ENCODE results near the gene NPFF. TPM values are rescaled to one million over a fixed set of nuclear protein-coding genes. Genes with fewer than 3 reads are reported as not detected.

NPFF gene
- total and polyA plus RNA-seq, 8 donors, result 0.99 TPM; not detected in 7

- ATAC-seq (no peak), DNase-seq (no peak), FAIRE-seq (no peak)
- Histone ChIP-seq H3K4me1 (no peaks in the 10 kb centered on the region), H3K27me3 (no peaks in the 10 kb centered on the region), H3K4me3 (no peak overlapping the region), H3K9me3 (no peaks in the 10 kb centered on the region), H3K36me3 (peaks cover 8 to 44% (median 15%) of the 10 kb centered on the region in 3 donors), H3K27ac (no peak overlapping the region)
- no peak for TF ChIP-seq CTCF (IDR thresholded peaks at IDR 0.05)
- intact Hi-C loops (cut with DNase I), result no loop called here
- 79 to 82% methylated on average over 6 of the region's 6 CpGs for WGBS, 2 donors
These were observed 7.5 kb upstream of the NPFF start for GRCh38 chr12:53514628-53515290.

DNA sequence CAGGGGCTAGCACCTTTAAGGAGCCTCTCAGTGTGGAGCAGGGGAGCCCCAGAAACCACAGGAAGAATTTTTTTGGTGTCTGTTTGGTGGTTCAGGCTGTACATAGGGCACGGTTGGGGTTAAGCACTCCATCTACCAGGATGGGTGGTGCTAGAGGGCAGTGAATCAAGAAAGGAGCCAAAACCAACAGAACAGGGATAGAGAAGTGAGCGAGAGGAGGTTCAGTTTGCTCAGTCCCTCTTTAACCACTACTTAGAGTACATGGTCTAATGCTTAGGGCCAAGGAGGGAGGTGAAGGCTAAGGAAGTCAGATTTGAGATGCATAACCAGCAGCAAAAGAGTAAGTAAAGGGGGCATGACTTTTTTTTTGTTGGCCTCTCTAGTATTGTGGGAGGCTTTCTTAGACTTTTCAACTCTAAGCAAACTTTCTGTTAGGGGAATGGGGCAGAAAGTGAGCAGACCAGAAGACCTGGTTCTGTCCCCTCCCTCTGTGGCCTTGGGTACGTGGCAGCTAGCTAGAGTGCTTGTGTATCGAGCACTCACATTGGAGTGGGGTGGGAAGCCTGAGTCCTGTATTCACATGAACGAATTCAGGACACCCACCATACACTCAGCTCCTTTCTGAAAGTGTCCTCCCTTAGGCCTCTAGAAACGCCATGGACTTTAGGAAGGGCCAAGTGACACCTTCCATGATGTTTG is 6.6 kb upstream of the NPFF start:
- intact Hi-C loops (cut with DNase I), result no loop called here
- H3K36me3 ChIP-seq, result peaks cover 8 to 40% (median 15%) of the 10 kb centered on the region in 3 donors
- no peak for DNase-seq
- TF ChIP-seq CTCF (IDR thresholded peaks at IDR 0.05), result no peak
- WGBS, 2 donors, result 72 to 76% methylated on average over 6 of the region's 6 CpGs
- H3K9me3 ChIP-seq, result no peaks in the 10 kb centered on the region
- FAIRE-seq, result no peak
- H3K4me1 ChIP-seq, result no peaks in the 10 kb centered on the region
- no peak overlapping the region for H3K27ac ChIP-seq
- H3K27me3 ChIP-seq, result no peaks in the 10 kb centered on the region
- ATAC-seq, result no peak
- no peak overlapping the region for H3K4me3 ChIP-seq

GRCh38 chr12:53510181-53510812 is 3.0 kb upstream of the NPFF start:
- FAIRE-seq (no peak), DNase-seq (no peak), ATAC-seq (no peak)
- WGBS, 2 donors, result 82 to 83% methylated on average over 9 of the region's 9 CpGs
- Histone ChIP-seq H3K9me3 (no peaks in the 10 kb centered on the region), H3K27me3 (no peaks in the 10 kb centered on the region), H3K4me1 (no peaks in the 10 kb centered on the region), H3K4me3 (no peak overlapping the region), H3K36me3 (peaks cover 2 to 27% (median 5%) of the 10 kb centered on the region in 3 donors), H3K27ac (no peak overlapping the region)
- intact Hi-C loops (cut with DNase I), result no loop called here
- TF ChIP-seq CTCF (IDR thresholded peaks at IDR 0.05), result no peak

GRCh38 chr12:53508534-53509170 is 1.4 kb upstream of the NPFF start:
- H3K4me1 ChIP-seq, result no peaks in the 10 kb centered on the region
- WGBS, 2 donors, result 28% methylated on average over 7 of the region's 7 CpGs
- no peaks in the 10 kb centered on the region for H3K9me3 ChIP-seq
- no peaks in the 10 kb centered on the region for H3K27me3 ChIP-seq
- ATAC-seq, result peak; percentile 88 to 98 (median 93)
- no peak for FAIRE-seq
- intact Hi-C loops (cut with DNase I), result loop anchor here in 1 of 3 donors (5.0 kb wide), 1 partner anchor 161 kb away; no protein-coding TSS in a partner anchor
- peak; percentile 72 to 83 (median 79) for TF ChIP-seq CTCF (IDR thresholded peaks at IDR 0.05)
- H3K36me3 ChIP-seq, result peaks cover 2 to 16% (median 5%) of the 10 kb centered on the region in 3 donors
- H3K4me3 ChIP-seq, result no peak overlapping the region
- peak; percentile 73 to 91 (median 87) for DNase-seq
- H3K27ac ChIP-seq, result no peak overlapping the region
